ENCODE results near the gene NKAIN2. TPM values are rescaled to one million over a fixed set of nuclear protein-coding genes. Genes with fewer than 3 reads are reported as not detected.

The NKAIN2 gene
- total RNA-seq, 3 donors from 2014 or later (not counting 1 experiment from before 2014, with no cell fraction given) = 0.45 TPM; not detected in 2

DNA sequence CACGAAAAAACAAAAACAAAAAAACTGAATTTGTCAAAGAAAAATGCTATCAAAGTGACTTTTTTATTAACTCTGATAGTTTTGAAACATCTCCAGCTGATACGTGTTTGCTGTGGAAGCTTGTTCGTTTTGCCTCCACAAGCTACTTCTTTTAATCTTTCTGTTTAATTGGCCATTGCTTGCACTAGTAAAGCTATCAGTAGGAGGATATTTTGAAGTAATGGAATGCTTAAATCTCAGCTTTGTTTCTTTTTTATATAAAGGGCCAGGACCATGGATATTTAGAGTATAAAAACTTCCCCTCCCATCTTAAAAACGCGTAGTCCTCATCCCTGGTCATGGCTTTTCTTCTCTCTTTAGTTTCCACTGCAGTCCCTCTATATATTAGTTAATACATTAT, 344.0 kb downstream of the NKAIN2 start:
- Mint-ChIP-seq H3K9me3 (peaks cover 1 to 2% of the 10 kb centered on the region in 2 donors), H3K36me3 (no peaks in the 10 kb centered on the region), H3K27ac (no peak overlapping the region), H3K4me3 (no peak overlapping the region), H3K27me3 (ENCODE audit: low read depth in 2 of 2) (no peaks in the 10 kb centered on the region), H3K4me1 (no peaks in the 10 kb centered on the region)
- Histone ChIP-seq H3K27ac (ENCODE audit: low read length) (no peak overlapping the region), H3K4me3 (ENCODE audit: low read length) (no peak overlapping the region), H3K27me3 (ENCODE audit: control insufficient read depth, insufficient read depth, low read length) (no peaks in the 10 kb centered on the region), H3K36me3 (ENCODE audit: control insufficient read depth, insufficient read depth, low read length) (no peaks in the 10 kb centered on the region), H3K4me1 (ENCODE audit: control insufficient read depth, insufficient read depth, low read length) (no peaks in the 10 kb centered on the region), H3K9me3 (ENCODE audit: control insufficient read depth, insufficient read depth, low read length) (no peaks in the 10 kb centered on the region)
- DNase-seq = no peak
- ATAC-seq = no peak
- intact Hi-C loops (cut with micrococcal nuclease) = no loop called here
- TF ChIP-seq, protein P1, sequence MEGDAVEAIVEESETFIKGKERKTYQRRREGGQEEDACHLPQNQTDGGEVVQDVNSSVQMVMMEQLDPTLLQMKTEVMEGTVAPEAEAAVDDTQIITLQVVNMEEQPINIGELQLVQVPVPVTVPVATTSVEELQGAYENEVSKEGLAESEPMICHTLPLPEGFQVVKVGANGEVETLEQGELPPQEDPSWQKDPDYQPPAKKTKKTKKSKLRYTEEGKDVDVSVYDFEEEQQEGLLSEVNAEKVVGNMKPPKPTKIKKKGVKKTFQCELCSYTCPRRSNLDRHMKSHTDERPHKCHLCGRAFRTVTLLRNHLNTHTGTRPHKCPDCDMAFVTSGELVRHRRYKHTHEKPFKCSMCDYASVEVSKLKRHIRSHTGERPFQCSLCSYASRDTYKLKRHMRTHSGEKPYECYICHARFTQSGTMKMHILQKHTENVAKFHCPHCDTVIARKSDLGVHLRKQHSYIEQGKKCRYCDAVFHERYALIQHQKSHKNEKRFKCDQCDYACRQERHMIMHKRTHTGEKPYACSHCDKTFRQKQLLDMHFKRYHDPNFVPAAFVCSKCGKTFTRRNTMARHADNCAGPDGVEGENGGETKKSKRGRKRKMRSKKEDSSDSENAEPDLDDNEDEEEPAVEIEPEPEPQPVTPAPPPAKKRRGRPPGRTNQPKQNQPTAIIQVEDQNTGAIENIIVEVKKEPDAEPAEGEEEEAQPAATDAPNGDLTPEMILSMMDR (IDR thresholded peaks at IDR 0.05) = no peak
- WGBS (ENCODE audit: insufficient coverage) = 78% methylated on average over 3 of the region's 5 CpGs

DNA sequence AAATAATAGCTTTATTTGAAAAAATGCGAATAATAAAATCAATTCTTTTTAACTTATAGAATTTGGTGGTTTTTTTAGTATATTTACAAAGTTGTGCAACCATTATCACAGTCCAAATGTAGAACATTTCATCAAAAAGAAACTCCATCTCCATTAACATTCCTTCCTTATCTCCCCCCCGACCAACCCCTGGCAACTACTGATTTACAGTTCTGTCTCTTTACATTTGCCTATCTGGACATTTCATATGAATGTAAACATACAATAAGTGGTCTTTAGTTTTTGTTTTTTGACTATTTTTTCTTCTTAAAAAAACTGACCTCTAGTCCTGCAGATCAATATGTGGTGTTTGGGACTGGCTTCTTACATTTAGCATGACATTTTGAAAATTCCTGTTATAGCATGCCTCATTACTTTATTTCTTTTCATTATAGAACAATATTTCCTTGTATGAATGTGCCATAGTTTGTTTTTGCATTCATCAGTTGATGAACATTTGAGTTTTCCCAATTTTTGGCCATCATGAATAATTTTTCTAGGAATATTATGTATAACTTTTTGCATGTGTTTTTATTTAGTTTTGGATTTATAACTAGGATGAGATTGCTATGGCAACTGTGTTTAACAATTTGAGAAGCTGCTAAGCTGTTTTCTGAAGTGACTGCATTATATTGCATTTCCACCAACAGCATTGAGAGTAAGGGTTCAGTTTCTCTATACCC, 344.7 kb downstream of the NKAIN2 start:
- Mint-ChIP-seq H3K27me3 (ENCODE audit: low read depth in 2 of 2) (no peaks in the 10 kb centered on the region), H3K27ac (no peak overlapping the region), H3K4me1 (no peaks in the 10 kb centered on the region), H3K9me3 (peaks cover 5% of the 10 kb centered on the region in 2 donors), H3K4me3 (no peak overlapping the region), H3K36me3 (no peaks in the 10 kb centered on the region)
- Histone ChIP-seq H3K4me1 (ENCODE audit: control insufficient read depth, insufficient read depth, low read length) (no peaks in the 10 kb centered on the region), H3K27ac (ENCODE audit: low read length) (no peak overlapping the region), H3K4me3 (ENCODE audit: low read length) (no peak overlapping the region), H3K27me3 (ENCODE audit: control insufficient read depth, insufficient read depth, low read length) (no peaks in the 10 kb centered on the region), H3K9me3 (ENCODE audit: control insufficient read depth, insufficient read depth, low read length) (no peaks in the 10 kb centered on the region), H3K36me3 (ENCODE audit: control insufficient read depth, insufficient read depth, low read length) (no peaks in the 10 kb centered on the region)
- WGBS (ENCODE audit: insufficient coverage) = 90% methylated on average over 1 of the region's 2 CpGs
- DNase-seq (no peak), ATAC-seq (no peak)
- intact Hi-C loops (cut with micrococcal nuclease) = no loop called here
- TF ChIP-seq, protein P1 (IDR thresholded peaks at IDR 0.05) = no peak

DNA sequence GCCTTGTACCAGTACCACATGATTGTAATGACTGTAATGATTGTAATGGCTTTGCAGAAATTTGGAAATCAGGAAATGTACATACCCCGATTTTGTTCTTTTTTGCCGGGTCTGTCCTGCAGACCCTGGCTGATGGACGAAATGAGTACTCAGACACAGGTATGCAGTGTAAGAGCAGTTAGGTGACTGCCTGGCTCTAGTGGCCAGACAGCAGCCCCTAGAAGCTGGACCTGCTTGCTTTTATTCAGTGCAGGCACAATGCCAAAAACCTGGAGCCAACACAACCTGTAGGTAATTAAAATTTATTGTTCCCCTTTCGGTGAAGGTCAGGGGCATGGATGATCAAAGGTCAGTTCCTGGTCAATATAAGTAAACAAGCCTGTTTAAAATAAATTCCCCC, 346.0 kb downstream of the NKAIN2 start:
- Mint-ChIP-seq H3K4me3 (no peak overlapping the region), H3K4me1 (no peaks in the 10 kb centered on the region), H3K27ac (no peak overlapping the region), H3K36me3 (no peaks in the 10 kb centered on the region), H3K27me3 (ENCODE audit: low read depth in 2 of 2) (no peaks in the 10 kb centered on the region), H3K9me3 (peaks cover 5% of the 10 kb centered on the region in 2 donors)
- DNase-seq = no peak
- ATAC-seq = no peak
- 87% methylated on average over 4 of the region's 4 CpGs for WGBS (ENCODE audit: insufficient coverage)
- intact Hi-C loops (cut with micrococcal nuclease) = no loop called here
- Histone ChIP-seq H3K4me1 (ENCODE audit: control insufficient read depth, insufficient read depth, low read length) (no peaks in the 10 kb centered on the region), H3K27ac (ENCODE audit: low read length) (no peak overlapping the region), H3K27me3 (ENCODE audit: control insufficient read depth, insufficient read depth, low read length) (no peaks in the 10 kb centered on the region), H3K9me3 (ENCODE audit: control insufficient read depth, insufficient read depth, low read length) (no peaks in the 10 kb centered on the region), H3K4me3 (ENCODE audit: low read length) (no peak overlapping the region), H3K36me3 (ENCODE audit: control insufficient read depth, insufficient read depth, low read length) (no peaks in the 10 kb centered on the region)
- TF ChIP-seq, protein P1 (IDR thresholded peaks at IDR 0.05) = no peak

DNA sequence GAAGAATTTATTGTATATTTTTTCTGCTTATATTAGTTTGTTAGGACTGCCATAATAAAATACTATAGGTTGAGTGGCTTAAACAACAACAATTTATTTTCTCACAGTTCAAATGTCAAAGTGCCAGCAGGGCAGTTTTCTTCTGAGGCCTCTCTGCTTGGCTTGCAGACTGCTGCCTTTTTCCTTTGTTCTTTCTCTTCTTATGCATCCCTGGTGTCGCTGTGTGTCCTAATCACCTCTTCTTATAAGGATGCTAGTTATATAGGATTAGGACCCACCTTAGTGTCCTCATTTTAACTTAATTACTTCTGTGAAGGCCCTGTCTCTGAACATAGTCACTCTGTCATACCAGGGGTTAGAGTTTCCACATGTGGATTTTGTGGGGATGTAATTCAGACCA, 354.4 kb downstream of the NKAIN2 start:
- H3K27me3 ChIP-seq (ENCODE audit: control insufficient read depth, insufficient read depth, low read length) = no peaks in the 10 kb centered on the region
- H3K36me3 Mint-ChIP-seq = peaks cover 7% of the 10 kb centered on the region
- H3K36me3 ChIP-seq (ENCODE audit: control insufficient read depth, insufficient read depth, low read length) = no peaks in the 10 kb centered on the region
- H3K9me3 ChIP-seq (ENCODE audit: control insufficient read depth, insufficient read depth, low read length) = peaks cover 4% of the 10 kb centered on the region
- intact Hi-C loops (cut with micrococcal nuclease) = no loop called here
- WGBS (ENCODE audit: insufficient coverage) = no CpG with 5 or more reads among the region's 1 CpG
- TF ChIP-seq, protein P1 (IDR thresholded peaks at IDR 0.05) = no peak
- H3K4me1 ChIP-seq (ENCODE audit: control insufficient read depth, insufficient read depth, low read length) = no peaks in the 10 kb centered on the region
- ATAC-seq (no peak), DNase-seq (no peak)
- H3K4me3 Mint-ChIP-seq = no peak overlapping the region
- peaks cover 10 to 25% of the 10 kb centered on the region in 2 donors for H3K9me3 Mint-ChIP-seq
- no peak overlapping the region for H3K27ac Mint-ChIP-seq
- H3K27me3 Mint-ChIP-seq (ENCODE audit: low read depth in 2 of 2) = no peaks in the 10 kb centered on the region
- no peak overlapping the region for H3K27ac ChIP-seq (ENCODE audit: low read length)
- no peaks in the 10 kb centered on the region for H3K4me1 Mint-ChIP-seq
- H3K4me3 ChIP-seq (ENCODE audit: low read length) = no peak overlapping the region
